T-helper 2 cell (primary cell): ENCODE data around the gene MTNR1B.

Experiments
- DNase-seq, 5 experiments: peaks; one replicate each; pipeline versions ENCODE4 v3.0.0 to v3.0.0-alpha.2; 2012 to 2022

Gene MTNR1B

GRCh38 chr11:92978271-92979111 lies 9.0 kb downstream of the MTNR1B start:
- DNase-seq: no peak

DNA sequence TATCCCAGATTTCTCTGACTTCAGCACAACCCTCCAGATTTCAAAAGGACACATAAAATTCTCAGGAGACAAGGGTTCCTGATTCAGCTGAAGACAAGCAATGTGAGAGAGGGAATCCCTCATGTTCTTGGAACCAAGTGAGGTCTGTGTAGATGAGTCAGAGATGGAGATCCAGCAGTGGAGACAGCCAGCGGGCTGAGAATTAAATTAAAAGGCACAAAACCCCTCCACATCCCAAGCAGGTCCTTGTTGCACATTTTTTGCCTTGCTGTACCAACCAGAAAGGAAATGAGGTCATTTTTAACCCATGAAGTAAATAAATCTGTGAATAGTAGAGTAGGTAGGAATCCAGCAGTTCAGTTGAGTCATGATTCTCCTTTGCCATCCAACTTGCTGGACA lies 9.7 kb downstream of the MTNR1B start:
- no peak for DNase-seq

DNA sequence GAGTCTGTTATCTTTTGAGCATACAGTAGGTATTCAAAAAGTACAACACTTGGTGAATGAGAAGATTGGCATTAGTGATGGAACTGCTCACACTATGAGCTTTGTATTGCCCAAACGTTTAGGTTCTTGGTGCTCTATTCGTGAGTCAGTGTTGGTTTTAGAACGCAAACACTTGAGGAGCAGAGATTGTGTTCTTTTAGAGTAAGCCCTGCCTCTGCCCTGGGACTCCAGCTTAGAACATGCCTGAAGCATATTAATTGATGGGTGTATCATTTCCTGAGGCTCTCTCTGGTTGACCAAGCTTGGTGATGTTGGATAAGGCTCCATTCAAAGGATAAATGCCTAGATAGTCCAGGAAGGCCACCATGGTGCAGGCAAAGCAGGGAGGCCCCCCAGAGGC lies 10.9 kb downstream of the MTNR1B start:
- no peak for DNase-seq

DNA sequence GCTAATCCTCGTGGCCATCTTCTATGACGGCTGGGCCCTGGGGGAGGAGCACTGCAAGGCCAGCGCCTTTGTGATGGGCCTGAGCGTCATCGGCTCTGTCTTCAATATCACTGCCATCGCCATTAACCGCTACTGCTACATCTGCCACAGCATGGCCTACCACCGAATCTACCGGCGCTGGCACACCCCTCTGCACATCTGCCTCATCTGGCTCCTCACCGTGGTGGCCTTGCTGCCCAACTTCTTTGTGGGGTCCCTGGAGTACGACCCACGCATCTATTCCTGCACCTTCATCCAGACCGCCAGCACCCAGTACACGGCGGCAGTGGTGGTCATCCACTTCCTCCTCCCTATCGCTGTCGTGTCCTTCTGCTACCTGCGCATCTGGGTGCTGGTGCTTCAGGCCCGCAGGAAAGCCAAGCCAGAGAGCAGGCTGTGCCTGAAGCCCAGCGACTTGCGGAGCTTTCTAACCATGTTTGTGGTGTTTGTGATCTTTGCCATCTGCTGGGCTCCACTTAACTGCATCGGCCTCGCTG lies 12.1 kb downstream of the MTNR1B start:
- no peak for DNase-seq

- DNase-seq: no peak
Observed at GRCh38 chr11:92986585-92986984, 17.1 kb downstream of the MTNR1B start.

DNA sequence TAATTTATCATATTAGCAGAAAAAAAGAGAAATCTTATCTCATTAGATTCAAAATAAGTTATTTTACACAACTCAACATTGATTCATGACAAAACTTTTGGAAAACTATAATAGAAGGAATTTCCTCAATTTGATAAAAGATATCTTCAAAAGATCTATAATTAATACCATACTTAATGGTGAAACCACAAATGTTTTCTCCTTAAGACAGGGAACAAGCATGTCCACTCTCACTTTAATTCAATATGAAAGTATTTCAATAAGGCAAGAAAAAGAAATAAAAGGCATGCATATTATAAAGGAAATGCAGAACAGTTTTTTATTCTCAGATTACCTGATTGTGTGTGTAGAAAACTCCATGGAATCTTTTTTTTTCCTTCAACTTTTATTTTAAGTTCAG lies 23.6 kb downstream of the MTNR1B start:
- no peak for DNase-seq

DNA sequence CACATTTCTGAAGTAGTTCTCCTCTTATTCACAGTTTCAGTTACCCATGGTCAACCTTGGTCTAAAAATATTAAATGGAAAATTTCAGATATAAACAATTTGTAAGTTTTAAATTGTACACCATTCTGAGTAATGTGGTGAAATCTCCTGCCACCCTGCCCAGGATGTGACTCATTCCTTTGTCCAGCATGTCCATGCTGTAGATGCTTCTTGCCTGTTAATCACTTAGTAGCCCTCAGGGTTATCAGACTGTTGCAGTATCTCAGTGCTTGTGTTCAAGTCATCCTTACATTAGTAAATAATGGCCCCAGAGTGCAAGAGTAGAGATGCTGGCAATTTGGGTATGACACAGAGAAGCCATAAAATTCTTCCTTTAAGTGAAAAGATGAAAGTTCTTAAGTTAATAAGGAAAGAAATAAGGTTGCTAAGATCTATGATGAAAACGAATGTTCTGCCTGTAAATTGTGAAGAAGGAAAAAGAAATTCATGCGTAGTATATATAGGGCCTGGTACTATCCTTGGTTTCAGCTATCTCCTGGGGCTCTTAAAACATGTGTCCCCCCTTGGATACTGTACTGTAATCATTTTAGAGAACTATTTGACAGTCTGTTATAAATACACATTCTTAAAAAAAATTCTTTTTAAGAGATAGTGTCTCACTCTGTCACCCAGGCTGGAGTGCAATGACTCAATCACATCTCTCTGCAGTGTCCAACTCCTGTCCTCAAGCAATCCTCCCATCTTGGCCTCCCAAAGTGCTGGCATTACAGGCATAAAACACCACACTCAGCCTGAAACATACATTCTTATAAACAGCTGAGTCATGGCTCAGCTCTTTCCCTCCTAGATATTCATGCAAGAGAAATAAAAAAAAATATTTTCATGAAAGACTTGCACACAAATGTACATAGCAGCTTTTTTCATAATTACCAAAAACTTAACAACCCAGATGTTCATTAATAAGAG lies 31.3 kb downstream of the MTNR1B start:
- DNase-seq: no peak

- DNase-seq: no peak
Observed at GRCh38 chr11:93001806-93002205, 32.4 kb downstream of the MTNR1B start.

GRCh38 chr11:93002380-93002779 lies 32.9 kb downstream of the MTNR1B start:
- DNase-seq: no peak

GRCh38 chr11:93005239-93005638 lies 35.8 kb downstream of the MTNR1B start:
- DNase-seq: no peak

- no peak for DNase-seq
Observed at GRCh38 chr11:93013646-93014045, 44.2 kb downstream of the MTNR1B start.

DNA sequence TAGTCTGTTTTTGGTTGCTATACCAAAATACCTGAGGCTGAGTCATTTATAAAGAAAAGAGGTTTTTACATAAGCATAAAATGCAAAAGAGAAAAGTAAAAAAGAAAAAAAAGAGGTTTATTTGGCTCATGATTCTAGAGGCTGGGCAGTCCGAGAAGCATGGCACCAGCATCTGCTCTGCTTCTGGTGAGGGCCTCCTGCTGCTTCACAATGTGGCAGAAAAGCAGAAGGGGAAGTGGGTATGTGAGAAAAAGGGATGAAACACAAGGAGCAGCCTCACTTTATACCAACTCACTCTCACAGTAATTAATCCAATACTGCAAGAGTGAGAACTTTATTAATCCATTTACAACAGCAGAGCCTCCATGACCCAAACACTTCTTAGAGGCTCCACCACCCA lies 47.1 kb downstream of the MTNR1B start:
- no peak for DNase-seq

- DNase-seq: no peak
Observed at GRCh38 chr11:93017821-93018690, 48.6 kb downstream of the MTNR1B start.

DNA sequence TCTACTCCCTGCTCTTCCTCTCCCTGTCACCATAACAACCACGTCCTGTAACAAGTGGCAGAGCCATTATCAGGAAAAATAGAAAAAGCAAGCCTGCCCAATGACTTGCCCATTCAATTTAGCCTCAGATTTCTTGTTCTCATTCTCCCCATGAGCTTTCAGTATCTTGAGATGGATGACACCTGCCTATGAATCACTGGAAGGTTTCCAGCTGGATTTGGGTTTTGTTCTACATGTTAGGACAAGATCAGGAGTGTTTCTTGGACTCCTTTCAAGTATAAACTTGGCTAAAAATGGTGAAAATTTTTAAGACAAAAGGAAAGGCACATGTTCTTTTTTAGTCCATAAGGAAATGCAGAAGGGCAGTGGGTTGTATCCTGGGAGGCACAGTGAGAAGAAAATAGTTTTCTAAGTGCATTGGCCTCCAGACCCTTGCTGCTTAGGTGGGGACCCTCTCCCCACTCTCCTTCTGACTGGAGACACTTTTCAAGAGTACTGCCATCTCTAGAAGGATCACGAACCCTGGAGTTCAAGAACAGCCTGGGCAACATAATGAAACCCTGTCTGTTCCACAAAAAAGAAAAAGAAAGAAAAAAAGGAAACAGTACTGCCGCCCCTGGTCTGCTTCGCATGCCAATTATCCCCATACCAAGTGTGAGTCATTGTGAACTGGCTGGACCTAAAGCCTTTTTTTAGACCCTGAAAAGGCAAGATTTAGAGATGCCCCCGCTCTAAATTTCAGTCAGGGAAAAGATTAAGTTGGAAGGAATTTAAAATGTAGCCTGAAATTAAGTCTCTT lies 51.0 kb downstream of the MTNR1B start:
- DNase-seq: no peak

DNA sequence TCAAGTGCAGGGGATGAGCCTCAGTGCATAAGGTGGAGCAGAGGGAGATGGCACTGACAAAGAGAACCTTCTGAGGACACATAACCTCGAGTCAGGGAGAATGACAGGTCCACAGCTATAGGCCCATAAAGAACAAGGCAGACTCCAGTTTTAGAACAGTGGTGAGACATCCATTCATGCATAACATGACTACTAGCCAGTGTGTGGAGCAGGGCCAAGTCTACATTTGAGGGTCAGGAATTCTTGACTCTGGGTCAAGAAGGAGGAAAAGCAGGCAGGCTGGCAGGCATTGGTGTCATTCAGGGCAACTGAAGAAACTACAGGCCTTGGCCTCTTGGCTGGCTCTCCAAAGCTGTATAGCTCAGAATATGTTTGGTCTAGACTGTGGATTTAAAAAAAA lies 54.9 kb downstream of the MTNR1B start:
- no peak for DNase-seq

- DNase-seq: no peak
Observed at GRCh38 chr11:93025558-93026255, 56.3 kb downstream of the MTNR1B start.

DNA sequence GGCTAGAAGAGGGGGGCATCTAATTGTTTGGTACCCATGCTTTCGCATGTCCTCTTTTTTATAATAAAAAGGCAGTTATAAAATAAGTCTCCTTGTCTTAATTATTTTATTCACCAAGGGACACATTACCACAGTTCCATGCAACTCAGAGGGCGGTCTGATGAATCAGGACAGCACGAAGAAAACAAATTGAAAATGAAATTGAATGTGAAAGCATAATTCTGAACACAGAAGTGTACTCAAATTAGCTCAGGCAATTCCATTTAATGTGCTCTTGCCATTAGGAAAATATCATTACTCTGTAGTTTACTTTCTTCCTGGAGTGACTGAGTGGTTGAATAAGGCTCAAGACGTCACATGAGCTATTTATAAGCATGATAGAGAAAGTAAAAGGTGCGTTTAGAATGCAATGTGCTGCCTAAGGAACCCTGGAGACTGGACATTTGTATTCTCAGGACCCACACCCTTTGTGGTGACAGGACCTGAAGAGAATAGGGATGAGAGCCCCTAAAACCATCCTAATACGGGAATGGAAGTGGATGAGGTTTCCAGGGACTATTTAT lies 59.6 kb downstream of the MTNR1B start:
- no peak for DNase-seq

GRCh38 chr11:93031386-93031785 lies 61.9 kb downstream of the MTNR1B start:
- no peak for DNase-seq
